Activated B cell treated with CpG ODN at 0.5 μM for 24 hours (primary cell): Measurements from ENCODE around the gene PHYH. TPM values are rescaled to one million over a fixed set of nuclear protein-coding genes. Genes with fewer than 3 reads are reported as not detected.
"Not testable (repeated sequence)": the region's sequence is repeated elsewhere in the genome, so short reads cannot be mapped to it uniquely, and the experiment has no call there.

Experiments
- ATAC-seq: fragments of 200-7000 bp; cut with Tn5 transposase; one replicate; pipeline ENCODE4 v1.10.0; 2021; ENCODE audit warnings: low read depth, mild to moderate bottlenecking, moderate library complexity
- CTCF ChIA-PET: fragments of 350-600 bp; sonication (Branson Sonifier 250); formaldehyde crosslinking; loops from one replicate; lab custom pipeline; 2021; ENCODE audit warnings: antibody characterized with exemption; lab: Charles Lee
- POLR2A ChIA-PET: fragments of 350-600 bp; sonication (Branson Sonifier 250); formaldehyde crosslinking; loops from one replicate; lab custom pipeline; 2021; ENCODE audit warnings: antibody characterized with exemption; lab: Charles Lee
- DNase-seq: peaks from one replicate; pipeline ENCODE4 v3.0.0; 2022
- H3K27ac Mint-ChIP-seq: one replicate; pipeline ENCODE4 v1.8.0; 2020; ENCODE audit warnings: mixed read lengths
- H3K27me3 Mint-ChIP-seq: one replicate; pipeline ENCODE4 v1.8.0; 2021; ENCODE audit warnings: mixed read lengths
- H3K36me3 Mint-ChIP-seq: one replicate; pipeline ENCODE4 v1.8.0; 2021; ENCODE audit warnings: low read depth, mixed read lengths
- H3K4me1 Mint-ChIP-seq: one replicate; pipeline ENCODE4 v1.8.0; 2021; ENCODE audit warnings: mixed read lengths
- H3K4me3 Mint-ChIP-seq: one replicate; pipeline ENCODE4 v1.8.0; 2020; ENCODE audit warnings: mild to moderate bottlenecking, mixed read lengths
- H3K9me3 Mint-ChIP-seq: one replicate; pipeline ENCODE4 v1.8.0; 2020; ENCODE audit warnings: mixed read lengths
- intact Hi-C: fragments of 100-400 bp; cut with micrococcal nuclease; formaldehyde crosslinking; loops from one replicate; pipeline ENCODE4 v1.15.1; 2024
- total RNA-seq: library from RNA; stranded (reverse); gene quantifications from 2 replicates; pipeline ENCODE4 v1.2.3, GENCODE V29; 2022
- TF ChIP-seq, protein P1 (sequence below): fragments of 200-600 bp; IDR thresholded peaks from one replicate; pipeline ENCODE4 v1.8.0; 2022; ENCODE audit warnings: antibody characterized with exemption, mild to moderate bottlenecking

The PHYH gene
- total RNA-seq, 1 donor from 2014 or later, result 10.4 TPM

DNA sequence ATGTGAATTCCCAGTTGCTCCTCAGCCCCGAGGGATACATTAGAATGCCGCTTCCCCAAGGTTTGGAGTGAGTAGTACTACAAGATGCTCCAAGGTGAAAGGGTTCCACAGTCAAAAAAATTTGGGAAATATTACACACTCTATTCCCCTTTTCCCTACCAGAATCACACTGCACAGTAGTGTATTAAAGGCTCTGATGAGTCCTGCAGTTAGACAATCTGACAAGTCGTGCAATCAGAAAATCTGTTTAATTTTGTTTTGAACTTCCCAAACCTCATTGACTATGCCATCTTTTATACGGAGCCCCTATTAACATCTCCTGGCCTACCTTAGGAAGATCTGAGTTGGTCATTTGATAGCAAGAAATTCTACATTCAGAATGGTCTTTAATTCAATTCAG, 52.1 kb downstream of the PHYH start:
- Mint-ChIP-seq H3K4me1 (no peaks in the 10 kb centered on the region), H3K4me3 (no peak overlapping the region), H3K9me3 (no peaks in the 10 kb centered on the region), H3K27me3 (no peaks in the 10 kb centered on the region), H3K27ac (no peak overlapping the region), H3K36me3 (no peaks in the 10 kb centered on the region)
- TF ChIP-seq, protein P1, sequence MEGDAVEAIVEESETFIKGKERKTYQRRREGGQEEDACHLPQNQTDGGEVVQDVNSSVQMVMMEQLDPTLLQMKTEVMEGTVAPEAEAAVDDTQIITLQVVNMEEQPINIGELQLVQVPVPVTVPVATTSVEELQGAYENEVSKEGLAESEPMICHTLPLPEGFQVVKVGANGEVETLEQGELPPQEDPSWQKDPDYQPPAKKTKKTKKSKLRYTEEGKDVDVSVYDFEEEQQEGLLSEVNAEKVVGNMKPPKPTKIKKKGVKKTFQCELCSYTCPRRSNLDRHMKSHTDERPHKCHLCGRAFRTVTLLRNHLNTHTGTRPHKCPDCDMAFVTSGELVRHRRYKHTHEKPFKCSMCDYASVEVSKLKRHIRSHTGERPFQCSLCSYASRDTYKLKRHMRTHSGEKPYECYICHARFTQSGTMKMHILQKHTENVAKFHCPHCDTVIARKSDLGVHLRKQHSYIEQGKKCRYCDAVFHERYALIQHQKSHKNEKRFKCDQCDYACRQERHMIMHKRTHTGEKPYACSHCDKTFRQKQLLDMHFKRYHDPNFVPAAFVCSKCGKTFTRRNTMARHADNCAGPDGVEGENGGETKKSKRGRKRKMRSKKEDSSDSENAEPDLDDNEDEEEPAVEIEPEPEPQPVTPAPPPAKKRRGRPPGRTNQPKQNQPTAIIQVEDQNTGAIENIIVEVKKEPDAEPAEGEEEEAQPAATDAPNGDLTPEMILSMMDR, result no peak
- ChIA-PET CTCF (no interaction called here), POLR2A (no interaction called here)
- ATAC-seq (no peak), DNase-seq (no peak)
- intact Hi-C loops, result no loop called here

DNA sequence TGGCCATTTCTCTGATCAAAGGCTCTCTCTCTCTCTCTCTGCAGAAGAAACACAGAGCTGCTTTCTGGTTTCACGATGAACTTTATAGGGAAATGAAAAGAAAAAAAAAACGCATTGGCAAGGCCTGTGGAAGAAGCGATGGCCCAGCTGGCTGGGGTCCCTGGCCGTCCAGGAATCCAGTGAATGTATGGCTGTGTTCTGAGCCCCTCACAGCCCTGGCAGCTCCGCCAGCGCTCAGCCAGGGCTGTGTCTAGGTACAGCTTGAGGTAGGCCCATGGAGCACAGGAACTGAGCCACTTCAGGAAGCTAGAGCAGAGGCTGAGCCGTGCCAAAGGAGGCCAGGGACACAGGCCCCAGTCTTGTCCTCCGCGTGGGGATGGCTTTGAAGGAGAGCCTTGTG, 52.6 kb downstream of the PHYH start:
- Mint-ChIP-seq H3K27me3 (no peaks in the 10 kb centered on the region), H3K4me1 (no peaks in the 10 kb centered on the region), H3K27ac (no peak overlapping the region), H3K9me3 (no peaks in the 10 kb centered on the region), H3K36me3 (no peaks in the 10 kb centered on the region), H3K4me3 (no peak overlapping the region)
- intact Hi-C loops, result no loop called here
- no peak for ATAC-seq
- ChIA-PET POLR2A (no interaction called here), CTCF (no interaction called here)
- TF ChIP-seq, protein P1, result no peak
- no peak for DNase-seq

DNA sequence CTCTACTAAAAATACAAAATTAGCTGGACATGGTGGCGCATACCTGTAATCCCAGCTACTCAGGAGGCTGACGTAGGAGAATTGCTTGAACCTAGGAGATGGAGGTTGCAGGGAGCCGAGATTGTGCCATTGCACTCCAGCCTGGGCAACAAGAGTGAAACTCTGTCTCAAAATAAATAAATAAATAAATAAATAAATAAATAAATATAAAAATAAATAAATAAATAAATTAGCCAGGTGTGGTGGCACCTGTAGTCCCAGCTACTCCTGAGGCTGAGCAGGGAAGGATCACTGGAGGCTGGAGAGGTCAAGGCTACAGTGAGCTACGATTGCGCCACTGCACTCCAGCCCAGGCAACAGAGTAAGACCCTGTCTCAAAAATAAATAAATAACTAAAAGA, 57.6 kb downstream of the PHYH start:
- H3K27me3 Mint-ChIP-seq, ATAC-seq, H3K4me3 Mint-ChIP-seq, H3K36me3 Mint-ChIP-seq, DNase-seq, CTCF ChIA-PET, POLR2A ChIA-PET, intact Hi-C loops, H3K4me1 Mint-ChIP-seq, H3K27ac Mint-ChIP-seq, H3K9me3 Mint-ChIP-seq: not testable (repeated sequence)

DNA sequence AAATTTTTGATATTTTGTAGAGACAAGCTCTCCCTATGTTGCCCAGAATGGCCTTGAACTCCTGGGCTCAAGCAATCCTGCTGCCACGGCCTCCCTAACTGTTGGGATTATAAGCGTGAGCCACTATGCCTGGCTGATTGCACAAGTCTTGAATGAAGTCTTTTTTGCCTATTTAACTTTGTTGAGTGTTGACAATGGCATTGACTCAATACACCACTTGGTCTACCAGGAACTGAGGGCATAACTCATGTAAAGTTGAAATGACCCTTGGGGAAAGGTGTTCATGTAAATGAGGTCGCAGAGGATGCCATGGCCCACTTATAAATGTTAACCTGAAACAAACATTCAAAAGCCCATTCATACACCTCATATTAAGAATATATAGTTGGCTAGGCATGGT, 58.3 kb downstream of the PHYH start:
- POLR2A ChIA-PET, result no interaction called here
- Mint-ChIP-seq H3K9me3 (no peaks in the 10 kb centered on the region), H3K36me3 (no peaks in the 10 kb centered on the region), H3K4me3 (no peak overlapping the region), H3K4me1 (no peaks in the 10 kb centered on the region), H3K27ac (no peak overlapping the region), H3K27me3 (peaks cover 1% of the 10 kb centered on the region)
- ATAC-seq (no peak), DNase-seq (no peak)
- intact Hi-C loops, result no loop called here
- TF ChIP-seq, protein P1, result no peak
- CTCF ChIA-PET, result no interaction called here

DNA sequence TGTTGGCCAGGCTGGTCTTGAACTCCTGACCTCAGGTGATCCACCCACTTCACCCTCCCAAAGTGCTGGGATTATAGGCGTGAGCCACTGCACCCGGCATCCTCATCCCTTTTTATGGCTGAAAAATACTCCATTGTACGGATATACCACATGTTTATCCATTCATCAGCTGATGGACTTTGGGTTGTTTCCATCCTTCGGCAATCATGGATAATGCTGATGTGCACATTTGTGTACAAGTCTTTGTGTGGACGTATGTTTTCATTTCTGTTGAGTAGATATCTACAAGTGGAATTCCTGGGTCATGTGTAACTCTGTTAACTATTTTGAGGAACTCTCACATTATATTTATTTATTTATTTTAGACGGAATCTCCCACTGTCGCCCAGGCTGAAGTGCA, 59.9 kb downstream of the PHYH start:
- Mint-ChIP-seq H3K27ac (no peak overlapping the region), H3K4me1 (no peaks in the 10 kb centered on the region), H3K36me3 (no peaks in the 10 kb centered on the region), H3K9me3 (no peaks in the 10 kb centered on the region), H3K27me3 (peaks cover 2% of the 10 kb centered on the region), H3K4me3 (no peak overlapping the region)
- ChIA-PET POLR2A (no interaction called here), CTCF (no interaction called here)
- TF ChIP-seq, protein P1, result no peak
- intact Hi-C loops, result no loop called here
- DNase-seq (no peak), ATAC-seq (no peak)
